Mesothelial cell of epicardium (in vitro differentiated cells): ENCODE results near the gene TLR10. TPM values are rescaled to one million over a fixed set of nuclear protein-coding genes. Genes with fewer than 3 reads are reported as not detected.
"Not testable (repeated sequence)": the region's sequence is repeated elsewhere in the genome, so short reads cannot be mapped to it uniquely, and the experiment has no call there.

Experiments
- DNase-seq, 2 experiments: peaks; one replicate each; pipeline ENCODE4 v3.0.0; 2021; ENCODE audit warnings: low spot score in 2 of 2; ENCODE audit not compliant: unreplicated experiment in 2 of 2
- H3K27ac Mint-ChIP-seq: 2 replicates; pipeline ENCODE4 v1.8.0; 2021; ENCODE audit warnings: mixed read lengths
- H3K27me3 Mint-ChIP-seq: 2 replicates; pipeline ENCODE4 v1.8.0; 2021; ENCODE audit warnings: low read depth, mixed read lengths
- H3K36me3 Mint-ChIP-seq: 2 replicates; pipeline ENCODE4 v1.8.0; 2021; ENCODE audit warnings: mixed read lengths
- H3K4me1 Mint-ChIP-seq: 2 replicates; pipeline ENCODE4 v1.8.0; 2021; ENCODE audit warnings: mixed read lengths
- H3K4me3 Mint-ChIP-seq: 2 replicates; pipeline ENCODE4 v1.8.0; 2021; ENCODE audit warnings: mild to moderate bottlenecking, moderate library complexity, mixed read lengths
- H3K9me3 Mint-ChIP-seq: 2 replicates; pipeline ENCODE4 v1.8.0; 2021; ENCODE audit warnings: mixed read lengths
- total RNA-seq: library from RNA; stranded (reverse); gene quantifications from 3 replicates; pipeline ENCODE4 v1.2.1, GENCODE V29; 2021
- TF ChIP-seq, protein P1 (sequence below): fragments of 200-600 bp; sonication (generic); IDR thresholded peaks from one replicate; pipeline ENCODE4 v1.5.0; 2021; ENCODE audit warnings: antibody characterized with exemption; ENCODE audit not compliant: unreplicated experiment

The TLR10 gene
- total RNA-seq, 1 donor from 2014 or later: not detected

DNA sequence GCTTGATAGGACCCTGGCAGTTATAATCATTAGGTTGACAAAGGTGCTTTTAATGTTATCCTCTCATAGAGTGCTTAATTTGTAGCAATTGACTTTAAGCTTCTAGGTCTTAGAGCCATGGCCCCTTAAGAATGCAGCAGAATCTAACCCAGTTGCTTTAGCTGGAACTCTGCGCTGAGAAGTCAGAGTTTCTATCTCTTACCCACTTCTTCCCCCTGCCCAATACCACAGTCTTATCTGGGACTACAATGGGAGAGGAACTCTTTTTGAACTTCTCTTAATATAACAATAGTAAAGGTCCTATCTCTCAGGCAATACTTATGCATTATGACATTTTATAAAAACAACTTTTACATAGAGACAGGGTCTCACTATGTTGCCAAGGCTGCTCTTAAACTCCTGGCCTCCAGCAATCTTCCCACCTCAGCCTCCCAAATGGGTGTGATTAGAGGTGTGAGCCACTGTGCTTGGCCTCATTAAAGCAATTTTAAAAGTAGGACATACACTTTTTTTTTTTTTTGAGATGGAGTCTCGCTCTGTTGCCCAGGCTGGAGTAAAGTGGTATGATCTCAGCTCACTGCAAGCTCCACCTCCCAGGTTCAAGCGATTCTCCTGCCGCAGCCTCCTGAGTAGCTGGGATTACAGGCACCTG, 1.8 kb downstream of the TLR10 start:
- Mint-ChIP-seq H3K4me1 (peaks cover 3% of the 10 kb centered on the region), H3K4me3 (no peak overlapping the region), H3K27me3 (peaks cover 7% of the 10 kb centered on the region), H3K36me3 (no peaks in the 10 kb centered on the region), H3K9me3 (peaks cover 7% of the 10 kb centered on the region), H3K27ac (no peak overlapping the region)
- DNase-seq: no peak
- TF ChIP-seq, protein P1, sequence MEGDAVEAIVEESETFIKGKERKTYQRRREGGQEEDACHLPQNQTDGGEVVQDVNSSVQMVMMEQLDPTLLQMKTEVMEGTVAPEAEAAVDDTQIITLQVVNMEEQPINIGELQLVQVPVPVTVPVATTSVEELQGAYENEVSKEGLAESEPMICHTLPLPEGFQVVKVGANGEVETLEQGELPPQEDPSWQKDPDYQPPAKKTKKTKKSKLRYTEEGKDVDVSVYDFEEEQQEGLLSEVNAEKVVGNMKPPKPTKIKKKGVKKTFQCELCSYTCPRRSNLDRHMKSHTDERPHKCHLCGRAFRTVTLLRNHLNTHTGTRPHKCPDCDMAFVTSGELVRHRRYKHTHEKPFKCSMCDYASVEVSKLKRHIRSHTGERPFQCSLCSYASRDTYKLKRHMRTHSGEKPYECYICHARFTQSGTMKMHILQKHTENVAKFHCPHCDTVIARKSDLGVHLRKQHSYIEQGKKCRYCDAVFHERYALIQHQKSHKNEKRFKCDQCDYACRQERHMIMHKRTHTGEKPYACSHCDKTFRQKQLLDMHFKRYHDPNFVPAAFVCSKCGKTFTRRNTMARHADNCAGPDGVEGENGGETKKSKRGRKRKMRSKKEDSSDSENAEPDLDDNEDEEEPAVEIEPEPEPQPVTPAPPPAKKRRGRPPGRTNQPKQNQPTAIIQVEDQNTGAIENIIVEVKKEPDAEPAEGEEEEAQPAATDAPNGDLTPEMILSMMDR: no peak

DNA sequence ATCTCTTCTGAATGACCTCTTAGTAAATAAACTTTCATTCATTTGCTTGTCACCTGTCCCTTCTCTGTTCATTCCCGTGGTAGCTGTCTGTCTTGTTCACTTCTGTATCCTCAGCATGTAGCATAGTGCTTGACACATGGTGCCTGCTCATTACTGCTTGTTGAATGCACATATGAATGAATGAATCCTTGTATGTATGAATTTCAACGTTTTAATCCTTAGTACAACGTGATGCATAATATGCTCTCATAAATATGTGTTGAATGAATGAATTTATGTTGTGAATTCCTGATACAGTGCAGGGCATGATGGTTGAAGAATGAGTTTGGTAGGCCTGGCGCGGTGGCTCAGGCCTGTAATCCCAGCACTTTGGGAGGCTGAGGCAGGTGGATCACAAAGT, 3.0 kb downstream of the TLR10 start:
- no peaks in the 10 kb centered on the region for H3K36me3 Mint-ChIP-seq
- TF ChIP-seq, protein P1: no peak
- peaks cover 10% of the 10 kb centered on the region for H3K27me3 Mint-ChIP-seq
- H3K4me3 Mint-ChIP-seq: no peak overlapping the region
- no peak for DNase-seq
- H3K4me1 Mint-ChIP-seq: peaks cover 3% of the 10 kb centered on the region
- peaks cover 10% of the 10 kb centered on the region for H3K9me3 Mint-ChIP-seq
- no peak overlapping the region for H3K27ac Mint-ChIP-seq

DNA sequence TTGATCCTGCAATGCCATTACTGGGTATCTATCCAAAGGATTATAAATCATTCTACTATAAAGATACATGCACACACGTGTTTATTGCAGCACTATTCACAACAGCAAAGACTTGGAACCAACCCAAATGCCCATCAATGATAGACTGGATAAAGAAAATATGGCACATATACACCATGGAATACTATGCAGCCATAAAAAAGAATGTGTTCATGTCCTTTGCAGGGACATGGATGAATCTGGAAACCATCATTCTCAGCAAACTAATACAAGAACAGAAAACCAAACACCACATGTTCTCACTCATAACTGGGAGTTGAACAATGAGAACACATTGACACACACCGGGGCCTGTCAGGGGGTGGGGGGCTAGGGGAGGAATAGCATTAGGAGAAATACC, 4.9 kb downstream of the TLR10 start:
- not testable (repeated sequence) for DNase-seq, H3K36me3 Mint-ChIP-seq, H3K4me3 Mint-ChIP-seq, H3K4me1 Mint-ChIP-seq, H3K27ac Mint-ChIP-seq
- Mint-ChIP-seq H3K27me3 (peaks cover 16% of the 10 kb centered on the region), H3K9me3 (peaks cover 24% of the 10 kb centered on the region)

DNA sequence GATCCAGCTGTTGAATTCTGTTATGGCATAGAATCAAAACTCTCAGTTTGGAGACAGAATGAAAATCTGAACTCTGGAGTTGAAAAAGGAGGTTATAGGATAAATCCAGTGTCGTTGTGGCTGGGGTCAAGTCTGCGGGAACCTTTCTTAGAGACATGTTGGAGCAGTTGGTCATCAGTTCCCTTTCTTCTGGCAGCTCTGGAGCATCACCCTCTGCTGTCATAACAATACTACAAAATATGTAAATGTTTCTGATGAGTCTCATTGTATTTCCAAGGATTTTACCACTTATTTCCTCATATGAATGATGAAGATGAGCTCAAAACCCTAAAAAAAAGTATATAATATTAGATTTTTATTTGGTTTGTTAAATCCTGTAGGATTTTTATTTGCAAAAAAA, 7.5 kb downstream of the TLR10 start:
- Mint-ChIP-seq H3K27ac (no peak overlapping the region), H3K4me3 (no peak overlapping the region), H3K27me3 (peaks cover 9% of the 10 kb centered on the region), H3K9me3 (peaks cover 24% of the 10 kb centered on the region), H3K36me3 (no peaks in the 10 kb centered on the region), H3K4me1 (peaks cover 1% of the 10 kb centered on the region)
- DNase-seq: no peak
- TF ChIP-seq, protein P1: no peak

DNA sequence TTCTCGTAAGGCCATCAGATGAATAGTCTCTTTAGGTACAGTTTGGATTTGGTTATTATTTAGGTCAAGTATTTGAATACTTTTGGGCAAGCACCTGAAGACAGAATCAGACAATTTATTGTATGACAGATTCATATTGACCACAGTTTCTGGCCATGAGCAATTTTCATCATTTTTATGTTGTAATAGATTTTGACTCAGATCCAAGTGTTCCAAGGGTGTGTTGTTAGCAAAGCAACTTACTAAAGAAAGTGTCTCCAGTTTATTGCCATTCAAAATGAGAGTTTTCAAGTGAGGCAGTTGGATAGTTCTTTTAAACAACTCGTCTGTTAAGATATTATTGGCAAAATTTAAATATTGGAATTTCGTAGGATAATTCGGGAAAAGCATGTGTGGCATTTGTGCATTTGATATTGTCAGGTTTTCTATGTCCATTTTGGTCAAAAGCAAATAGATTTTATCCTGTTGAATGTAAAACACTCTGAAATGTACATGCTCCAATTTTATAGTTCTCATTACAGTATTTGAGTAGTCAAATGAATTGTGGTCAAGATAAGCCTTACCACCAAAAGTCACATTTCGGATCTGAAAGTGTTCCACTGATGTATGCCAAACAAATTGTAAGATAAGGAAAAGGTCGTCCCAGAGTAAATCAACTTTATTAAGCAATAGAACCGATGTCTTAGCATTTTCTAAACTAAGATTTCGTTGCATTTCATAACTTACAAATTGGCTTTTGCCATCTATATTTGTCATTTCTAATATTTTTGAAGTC, 8.4 kb downstream of the TLR10 start:
- no peak for DNase-seq
- TF ChIP-seq, protein P1: no peak

DNA sequence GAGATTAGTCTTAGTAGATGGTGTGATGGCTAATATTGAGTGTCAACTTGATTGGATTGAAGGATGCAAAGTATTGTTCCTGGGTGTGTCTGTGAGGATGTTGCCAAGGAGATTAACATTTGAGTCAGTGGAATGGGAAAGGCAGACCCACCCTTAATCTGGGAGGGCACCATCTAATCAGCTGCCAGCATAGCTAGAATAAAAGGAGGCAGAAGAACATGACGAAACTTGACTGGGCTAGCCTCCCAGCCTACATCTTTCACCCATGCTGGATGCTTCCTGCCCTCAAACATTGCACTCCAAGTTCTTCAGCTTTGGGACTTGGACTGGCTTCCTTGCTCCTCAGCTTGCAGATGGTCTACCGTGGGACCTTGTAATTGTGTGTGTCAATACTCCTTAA, 12.5 kb downstream of the TLR10 start:
- peaks cover 27% of the 10 kb centered on the region for H3K9me3 Mint-ChIP-seq
- H3K27ac Mint-ChIP-seq, DNase-seq, H3K36me3 Mint-ChIP-seq, H3K27me3 Mint-ChIP-seq, H3K4me3 Mint-ChIP-seq: not testable (repeated sequence)
- H3K4me1 Mint-ChIP-seq: peaks cover 11% of the 10 kb centered on the region

More for the DNA sequence above, 8.4 kb downstream of the TLR10 start:
- no peaks in the 10 kb centered on the region for H3K36me3 Mint-ChIP-seq
- H3K27me3 Mint-ChIP-seq: peaks cover 9% of the 10 kb centered on the region
- peaks cover 2% of the 10 kb centered on the region for H3K4me1 Mint-ChIP-seq
- H3K4me3 Mint-ChIP-seq: no peak overlapping the region
- no peak overlapping the region for H3K27ac Mint-ChIP-seq
- peaks cover 28% of the 10 kb centered on the region for H3K9me3 Mint-ChIP-seq
